ENCODE results near the gene FBH1.
"Not testable (repeated sequence)": the region's sequence is repeated elsewhere in the genome, so short reads cannot be mapped to it uniquely, and the experiment has no call there.

The FBH1 gene

GRCh38 chr10:5937016-5937415, 47.0 kb downstream of the FBH1 start:
- no peak for TF ChIP-seq ZNF274 (IDR thresholded peaks at IDR 0.05; ENCODE audit: low read depth, low read length)
- no peak overlapping the region for H3K4me3 ChIP-seq (ENCODE audit: low read length)

DNA sequence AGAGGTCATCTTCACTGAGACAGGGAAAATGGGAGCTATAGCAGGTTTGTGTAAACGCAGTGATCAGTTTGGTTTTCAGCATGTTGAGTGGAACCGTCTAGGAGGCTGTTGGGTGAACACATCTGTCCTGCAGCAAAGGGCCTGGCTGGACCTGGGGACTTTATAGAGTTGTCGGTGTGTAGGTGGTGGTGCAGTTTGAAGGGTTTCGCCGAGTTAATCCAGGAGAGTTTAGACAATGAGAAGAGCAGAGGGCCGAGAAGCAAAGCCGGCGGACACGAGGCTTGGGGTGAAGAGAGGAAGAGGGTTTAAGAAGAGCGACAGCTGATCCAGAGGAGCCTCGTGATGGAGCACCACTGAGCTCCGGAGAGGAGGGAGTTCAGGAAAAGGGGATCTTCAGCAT, 48.2 kb downstream of the FBH1 start:
- TF ChIP-seq ZNF274 (IDR thresholded peaks at IDR 0.05; ENCODE audit: low read depth, low read length): no peak
- no peak overlapping the region for H3K4me3 ChIP-seq (ENCODE audit: low read length)

DNA sequence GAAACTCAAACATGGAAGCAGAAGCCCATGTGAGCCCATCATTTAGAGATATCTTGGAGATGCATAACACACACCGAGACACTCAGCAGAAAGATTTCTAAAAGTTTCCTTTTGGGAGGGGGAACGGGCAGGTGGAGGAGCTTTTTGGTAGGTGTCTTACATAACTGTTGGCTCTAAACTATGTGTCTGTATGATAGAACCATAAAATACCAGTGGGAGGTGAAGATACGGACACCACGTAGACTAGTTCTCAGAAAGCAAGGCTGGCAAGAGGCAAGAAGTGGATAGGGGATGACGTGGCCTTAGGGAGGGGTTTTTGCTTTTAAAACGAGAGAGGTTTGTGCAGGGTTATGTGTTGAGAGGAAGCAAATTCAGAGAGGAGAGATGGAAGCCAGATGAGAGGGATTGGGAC, 50.8 kb downstream of the FBH1 start:
- H3K4me3 ChIP-seq (ENCODE audit: low read length): no peak overlapping the region
- no peak for TF ChIP-seq ZNF274 (IDR thresholded peaks at IDR 0.05; ENCODE audit: low read depth, low read length)

DNA sequence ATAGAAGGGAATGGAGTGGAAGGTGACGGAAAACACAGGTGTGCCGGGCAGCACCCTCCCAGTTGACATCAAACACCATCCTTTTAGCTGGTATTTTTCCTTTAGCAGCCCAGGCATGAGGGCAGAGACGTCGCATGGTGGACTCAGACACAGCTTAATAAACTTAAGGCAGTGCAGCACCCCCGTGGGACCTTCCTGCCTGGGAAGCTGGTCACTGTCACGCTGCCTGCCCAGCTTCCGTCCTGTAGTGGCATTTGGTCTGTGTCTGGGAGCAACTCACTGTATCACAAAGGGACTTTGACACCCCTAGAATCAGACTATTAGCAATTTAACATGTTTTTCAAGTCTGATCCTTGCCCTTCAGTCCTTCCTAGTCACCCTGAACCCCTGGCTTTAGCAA, 51.5 kb downstream of the FBH1 start:
- H3K4me3 ChIP-seq (ENCODE audit: low read length): no peak overlapping the region
- TF ChIP-seq ZNF274 (IDR thresholded peaks at IDR 0.05; ENCODE audit: low read depth, low read length): no peak

- no peak overlapping the region for H3K4me3 ChIP-seq (ENCODE audit: low read length)
- TF ChIP-seq ZNF274 (IDR thresholded peaks at IDR 0.05; ENCODE audit: low read depth, low read length): no peak
These were observed 52.0 kb downstream of the FBH1 start for GRCh38 chr10:5942001-5942400.

GRCh38 chr10:5942474-5942873, 52.4 kb downstream of the FBH1 start:
- no peak for TF ChIP-seq ZNF274 (IDR thresholded peaks at IDR 0.05; ENCODE audit: low read depth, low read length)

GRCh38 chr10:5943536-5943935, 53.5 kb downstream of the FBH1 start:
- no peak overlapping the region for H3K4me3 ChIP-seq (ENCODE audit: low read length)
- no peak for TF ChIP-seq ZNF274 (IDR thresholded peaks at IDR 0.05; ENCODE audit: low read depth, low read length)

More at GRCh38 chr10:5942474-5942873, 52.4 kb downstream of the FBH1 start:
- H3K4me3 ChIP-seq (ENCODE audit: low read length): no peak overlapping the region

DNA sequence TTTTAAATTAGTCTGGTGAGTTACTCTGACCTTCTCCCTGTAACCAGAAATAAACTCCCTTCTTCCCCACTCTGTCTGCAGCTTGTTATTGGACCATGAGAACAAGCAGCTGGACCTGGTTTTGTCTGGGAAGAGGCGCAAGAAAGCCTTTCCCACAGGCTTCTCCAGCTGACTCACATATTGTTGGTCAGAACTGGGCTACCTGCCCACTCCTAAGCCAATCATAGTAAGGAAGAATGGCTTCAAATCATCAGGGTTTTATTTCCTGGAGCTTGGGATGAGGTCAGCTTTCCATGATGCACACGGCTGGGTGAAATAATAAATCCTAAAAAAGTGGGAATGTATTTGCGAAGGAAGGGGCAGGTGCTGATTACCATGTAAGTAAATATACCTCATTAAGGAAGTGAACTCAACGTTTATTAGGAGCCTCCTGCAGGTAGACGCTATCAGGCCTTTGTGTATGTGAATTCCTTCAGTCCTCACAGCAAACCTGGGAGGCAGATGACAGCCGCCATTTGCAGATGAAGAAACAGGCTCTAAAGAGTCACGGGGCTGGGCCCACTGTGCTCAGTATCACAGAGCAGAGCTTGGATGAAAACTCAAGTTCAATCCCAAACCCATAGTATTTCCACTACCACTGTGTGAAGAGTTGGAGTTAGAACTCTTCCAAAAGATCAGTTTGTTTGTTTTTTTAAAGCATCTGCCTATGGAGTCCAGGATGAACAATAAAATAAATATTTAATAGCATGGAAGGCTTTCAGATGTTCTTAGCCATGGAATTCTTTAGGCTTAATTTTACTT, 54.5 kb downstream of the FBH1 start:
- no peak overlapping the region for H3K4me3 ChIP-seq (ENCODE audit: low read length)
- no peak for TF ChIP-seq ZNF274 (IDR thresholded peaks at IDR 0.05; ENCODE audit: low read depth, low read length)

- TF ChIP-seq ZNF274 (IDR thresholded peaks at IDR 0.05; ENCODE audit: low read depth, low read length): no peak
- H3K4me3 ChIP-seq (ENCODE audit: low read length): no peak overlapping the region
These were observed 55.1 kb downstream of the FBH1 start for GRCh38 chr10:5945190-5945509.

GRCh38 chr10:5945561-5946418, 55.7 kb downstream of the FBH1 start:
- no peak overlapping the region for H3K4me3 ChIP-seq (ENCODE audit: low read length)
- no peak for TF ChIP-seq ZNF274 (IDR thresholded peaks at IDR 0.05; ENCODE audit: low read depth, low read length)

GRCh38 chr10:5946419-5946775, 56.4 kb downstream of the FBH1 start:
- H3K4me3 ChIP-seq (ENCODE audit: low read length): not testable (repeated sequence)

DNA sequence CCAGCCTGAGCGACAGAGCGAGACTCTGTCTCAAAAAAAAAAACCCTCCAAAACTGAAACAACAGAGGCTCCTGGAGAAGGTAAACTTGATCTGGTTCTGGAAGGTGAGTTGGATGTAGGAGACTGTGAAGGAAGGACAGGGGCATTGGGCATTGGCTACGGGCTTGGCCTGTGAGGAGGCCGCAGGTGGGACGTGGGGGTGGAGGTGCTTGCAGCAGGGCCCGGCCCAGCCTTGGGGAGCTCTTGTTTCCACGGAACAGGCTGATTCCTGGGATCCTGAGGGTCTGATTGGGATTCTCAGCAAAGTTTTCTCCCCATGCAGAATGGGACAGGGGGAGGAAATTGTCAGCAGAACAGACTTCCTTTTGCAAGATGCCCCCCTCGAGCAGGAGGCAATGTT, 56.7 kb downstream of the FBH1 start:
- H3K4me3 ChIP-seq (ENCODE audit: low read length): no peak overlapping the region
- no peak for TF ChIP-seq ZNF274 (IDR thresholded peaks at IDR 0.05; ENCODE audit: low read depth, low read length)

DNA sequence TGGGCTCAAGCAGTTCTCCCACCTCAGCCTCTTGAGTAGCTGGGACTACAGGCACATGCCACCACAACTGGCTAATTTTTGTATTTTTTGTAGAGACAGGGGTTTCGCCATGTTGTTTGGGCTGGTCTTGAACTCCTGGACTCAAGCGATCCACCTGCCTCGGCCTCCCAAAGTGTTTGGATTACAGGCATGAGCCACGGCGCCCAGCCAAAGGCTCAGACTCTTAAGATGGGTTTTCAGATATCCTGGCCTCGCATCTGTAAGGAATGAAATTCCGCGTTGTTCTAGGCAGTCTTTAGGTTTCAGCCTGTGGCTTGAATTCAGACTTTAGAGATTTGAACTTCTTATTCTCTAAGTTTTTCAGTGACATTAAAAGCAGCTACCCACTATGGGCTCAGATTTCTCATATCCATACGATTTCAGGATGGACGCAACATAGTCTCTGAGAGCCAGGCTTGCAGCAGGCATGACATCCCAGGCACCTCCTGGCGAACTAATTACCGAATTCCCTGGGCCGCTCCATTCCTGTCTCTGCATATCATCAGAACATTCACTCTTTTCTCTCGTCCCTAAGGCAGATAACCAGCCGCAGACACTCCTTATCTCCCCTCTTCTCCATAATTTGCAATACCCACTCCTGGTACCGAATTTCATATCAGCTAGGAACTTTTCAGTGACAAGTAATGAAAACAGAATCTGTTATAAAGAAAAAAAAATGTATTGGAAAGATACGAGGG, 57.6 kb downstream of the FBH1 start:
- no peak overlapping the region for H3K4me3 ChIP-seq (ENCODE audit: low read length)
- no peak for TF ChIP-seq ZNF274 (IDR thresholded peaks at IDR 0.05; ENCODE audit: low read depth, low read length)

GRCh38 chr10:5948208-5948585, 58.2 kb downstream of the FBH1 start:
- no peak for TF ChIP-seq ZNF274 (IDR thresholded peaks at IDR 0.05; ENCODE audit: low read depth, low read length)

More at GRCh38 chr10:5948208-5948585, 58.2 kb downstream of the FBH1 start:
- H3K4me3 ChIP-seq (ENCODE audit: low read length): no peak overlapping the region
